SW 1271 (cell line): ENCODE data around the gene PNMA6F.
"Not testable (repeated sequence)": the region's sequence is repeated elsewhere in the genome, so short reads cannot be mapped to it uniquely, and the experiment has no call there.

Experiments used
- DNase-seq, 2 experiments: peaks; one replicate each; lab custom pipeline; 2025; lab: John Stamatoyannopoulos, UW

The PNMA6F gene

DNA sequence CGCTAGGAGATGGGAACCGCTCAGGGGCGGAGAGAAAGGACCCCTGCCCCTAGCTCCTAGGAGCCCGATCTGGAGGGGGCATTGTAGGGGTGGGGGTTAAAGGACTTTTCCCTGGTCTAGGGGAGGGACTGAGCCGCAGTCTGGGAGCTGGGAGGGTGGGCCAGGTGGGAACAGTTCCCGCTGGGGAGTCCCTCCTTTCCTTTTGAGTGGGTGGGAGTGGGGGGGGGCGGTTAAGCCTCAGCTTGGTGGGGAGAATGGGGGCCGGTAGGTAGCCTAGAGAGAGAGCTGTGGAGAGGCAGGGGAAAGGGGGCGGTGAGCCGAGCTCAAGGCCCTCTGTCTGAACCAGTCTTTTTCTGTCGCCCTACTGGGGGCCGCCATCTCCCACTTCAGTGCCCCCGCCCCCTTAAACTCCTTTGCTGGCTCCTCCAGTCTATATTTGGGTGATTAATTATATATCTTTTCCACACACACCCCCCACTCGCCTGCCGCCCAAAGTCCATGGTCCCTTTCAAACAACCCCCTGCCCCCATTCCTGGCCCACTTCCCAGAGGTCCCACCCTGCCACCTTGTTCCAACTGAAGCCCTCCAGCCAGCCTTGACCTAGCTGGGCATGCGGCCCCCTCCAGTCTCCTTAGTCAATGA lies 13.2 kb upstream of the PNMA6F start:
- no peak for DNase-seq

DNA sequence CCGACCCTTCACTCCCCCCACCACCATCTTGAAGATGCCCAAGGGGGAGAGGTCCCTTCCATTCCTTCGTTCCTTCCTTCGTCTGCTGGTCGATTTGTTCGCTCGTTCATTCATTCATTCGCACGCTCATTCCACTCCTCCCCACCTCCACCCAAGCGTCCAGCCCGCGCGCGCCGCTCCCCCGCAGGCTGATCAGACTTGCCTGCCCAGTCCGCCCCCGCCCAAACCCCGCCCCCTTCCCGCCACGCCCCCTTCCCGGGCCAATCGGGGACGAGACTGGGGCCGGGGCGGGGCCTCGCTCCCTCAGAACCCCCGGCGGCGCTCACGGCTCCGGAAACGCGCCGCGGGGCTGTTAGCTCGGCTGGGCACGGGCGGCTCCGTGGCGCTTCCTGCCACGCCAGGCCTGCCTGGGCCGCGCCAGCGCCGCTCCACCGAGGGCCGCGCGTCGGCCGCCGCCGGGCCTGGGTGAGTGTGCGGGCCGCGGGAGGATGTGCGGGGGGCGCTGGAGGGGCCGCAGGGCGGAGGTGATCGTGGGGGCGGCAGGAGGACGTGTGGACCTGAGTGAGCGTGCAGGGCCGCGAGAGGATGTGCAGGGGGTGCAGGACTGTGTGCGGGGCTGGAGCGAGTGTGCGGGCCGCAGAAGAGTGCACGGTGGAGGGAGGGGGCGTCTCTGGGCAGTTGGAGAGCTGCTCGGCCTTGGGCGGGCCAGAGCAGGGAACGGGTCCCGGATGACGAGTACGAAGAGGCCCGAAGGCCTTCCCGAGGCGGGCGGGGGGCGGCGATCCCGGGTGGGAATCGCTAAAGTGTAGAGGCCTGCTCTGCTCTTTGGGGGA lies 12.5 kb upstream of the PNMA6F start, which contains the start of gene ZNF275:
TSS of gene ZNF275 (plus strand) at position 333 of the 833 bp plus-strand sequence. CDS start 2,527 bp downstream, outside the sequence.
- peak; percentile 46 to 54 for DNase-seq

DNA sequence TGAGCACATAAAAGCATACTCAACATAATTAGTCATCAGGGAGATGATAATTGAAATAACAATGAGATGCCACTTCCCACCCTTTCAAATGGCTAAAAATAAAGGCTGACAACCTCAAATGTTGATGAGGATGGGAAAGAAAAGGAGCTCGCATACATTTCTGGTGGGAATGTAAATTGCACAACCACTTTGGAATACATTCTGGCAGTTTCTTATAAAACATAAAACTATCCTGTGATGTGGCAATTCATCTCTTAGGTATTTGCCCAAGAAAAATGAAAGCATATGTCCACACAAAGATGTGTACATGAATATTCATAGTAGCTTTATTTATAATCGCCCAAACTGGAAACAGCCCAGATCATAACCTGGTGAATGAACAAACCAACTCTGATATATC lies 11.7 kb upstream of the PNMA6F start:
- DNase-seq: no peak

- no peak for DNase-seq
Observed at GRCh38 chrX:153327561-153327960, 6.0 kb upstream of the PNMA6F start.

- no peak for DNase-seq
Observed at GRCh38 chrX:153320555-153321184, 897 bp downstream of the PNMA6F start.

GRCh38 chrX:153320047-153320443 lies 1.5 kb downstream of the PNMA6F start:
- not testable (repeated sequence) for DNase-seq

GRCh38 chrX:153319295-153320046 lies 2.1 kb downstream of the PNMA6F start:
- DNase-seq: no peak

DNA sequence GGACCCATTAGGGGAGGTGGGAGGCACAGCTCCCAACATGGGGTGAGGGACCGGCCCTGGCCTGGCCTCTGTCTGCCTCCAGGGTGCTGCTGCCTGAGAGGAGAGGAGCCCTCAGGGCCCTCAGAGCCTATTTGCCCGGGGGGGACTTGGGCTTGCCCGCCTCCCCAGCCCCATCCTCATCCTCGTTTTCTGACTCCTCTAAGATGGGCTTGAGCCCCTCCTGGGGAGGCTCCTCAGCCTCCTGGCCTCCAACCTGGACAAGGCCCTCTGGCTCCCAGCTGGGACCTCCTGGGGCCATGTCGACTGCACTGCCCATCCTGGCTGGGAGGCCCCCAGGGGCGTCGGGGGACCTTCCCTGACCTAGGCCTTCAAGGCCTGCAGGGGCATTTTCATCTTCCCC lies 2.8 kb downstream of the PNMA6F start:
- no peak for DNase-seq

GRCh38 chrX:153317996-153318722 lies 3.4 kb downstream of the PNMA6F start:
- DNase-seq: no peak

DNA sequence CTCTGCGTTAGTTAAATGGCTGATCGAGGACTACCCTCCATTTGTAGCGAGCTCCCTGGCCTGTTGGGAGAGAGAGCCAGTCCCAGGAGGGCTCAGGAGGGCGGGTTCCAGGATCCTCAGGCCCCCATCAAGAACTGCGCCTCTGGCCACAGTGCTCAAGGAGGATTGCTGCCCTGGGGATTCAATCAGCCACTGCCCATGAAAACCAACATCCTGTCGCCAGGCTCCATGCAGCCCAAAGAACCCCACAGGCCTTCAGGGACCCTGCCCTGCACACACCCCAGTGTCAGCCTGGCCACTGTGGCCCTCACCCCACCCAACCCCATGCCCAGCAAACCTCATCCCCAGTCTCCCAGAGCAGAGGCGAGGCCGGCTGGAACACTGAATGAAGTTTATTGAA lies 4.3 kb downstream of the PNMA6F start:
- DNase-seq: no peak

DNA sequence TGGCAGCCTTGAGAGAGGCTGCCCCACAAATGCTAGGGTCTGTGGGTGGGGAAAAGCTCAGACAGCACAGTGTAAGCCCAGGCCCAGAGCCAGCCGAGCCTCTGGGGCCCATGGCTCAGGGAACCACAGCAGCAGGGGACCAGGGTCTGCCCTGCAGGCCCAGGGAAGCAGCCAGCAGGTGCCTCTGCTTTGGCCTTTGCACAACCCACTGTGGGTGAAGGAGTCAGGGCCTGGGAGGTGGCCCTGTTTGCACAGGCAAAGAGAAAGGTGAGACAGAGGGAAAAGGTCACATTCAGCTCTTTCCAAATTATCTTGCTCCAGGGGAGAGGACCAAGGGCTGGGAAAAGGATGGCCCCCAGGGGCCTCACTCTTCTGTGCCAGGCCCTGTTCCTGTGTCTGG lies 8.7 kb downstream of the PNMA6F start:
- DNase-seq: no peak

- DNase-seq: no peak
Observed at GRCh38 chrX:153312041-153312440, 9.5 kb downstream of the PNMA6F start.

- no peak for DNase-seq
Observed at GRCh38 chrX:153310901-153311300, 10.7 kb downstream of the PNMA6F start.

DNA sequence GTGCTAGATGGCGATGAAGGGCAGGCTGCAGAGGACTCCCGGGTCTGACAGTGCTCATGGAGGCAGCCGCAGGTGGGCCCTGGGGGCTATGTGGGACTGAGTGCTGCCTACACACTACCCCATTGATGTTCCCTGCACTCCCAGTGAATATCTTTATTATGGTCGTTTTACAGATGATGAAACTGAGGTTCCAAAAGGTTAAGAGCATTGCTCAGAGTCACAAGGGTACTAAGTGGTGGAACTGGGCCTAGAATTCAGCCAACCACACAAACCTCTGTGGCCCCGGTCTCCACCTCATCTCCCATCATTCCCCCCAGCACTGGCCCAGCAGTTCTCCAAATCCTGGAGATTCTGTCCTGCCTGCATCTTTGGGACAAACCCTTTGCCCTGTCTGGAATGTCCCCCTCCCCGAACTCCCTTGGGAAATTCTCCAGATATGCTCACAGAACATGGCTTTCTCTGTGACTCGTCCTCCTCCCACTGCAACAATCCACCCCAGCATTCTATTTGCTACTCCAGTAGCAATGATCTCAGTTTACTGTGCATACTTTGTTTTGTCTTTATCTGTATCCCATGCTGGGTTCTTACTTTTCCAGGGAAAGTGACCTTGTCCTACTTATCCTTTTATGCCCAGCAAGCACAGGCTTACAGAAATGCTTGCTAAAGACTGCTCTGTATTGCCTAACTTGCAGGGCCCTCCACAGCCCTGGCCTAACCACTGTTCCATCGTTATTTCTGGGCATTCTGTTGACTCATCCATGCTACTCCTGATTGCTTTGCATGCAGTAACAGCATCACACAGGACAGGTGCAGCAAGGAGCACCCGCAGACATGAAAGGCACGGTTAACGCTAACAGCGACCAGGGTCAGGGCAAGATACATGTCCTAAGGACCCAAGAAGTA lies 14.0 kb downstream of the PNMA6F start:
- DNase-seq: no peak

DNA sequence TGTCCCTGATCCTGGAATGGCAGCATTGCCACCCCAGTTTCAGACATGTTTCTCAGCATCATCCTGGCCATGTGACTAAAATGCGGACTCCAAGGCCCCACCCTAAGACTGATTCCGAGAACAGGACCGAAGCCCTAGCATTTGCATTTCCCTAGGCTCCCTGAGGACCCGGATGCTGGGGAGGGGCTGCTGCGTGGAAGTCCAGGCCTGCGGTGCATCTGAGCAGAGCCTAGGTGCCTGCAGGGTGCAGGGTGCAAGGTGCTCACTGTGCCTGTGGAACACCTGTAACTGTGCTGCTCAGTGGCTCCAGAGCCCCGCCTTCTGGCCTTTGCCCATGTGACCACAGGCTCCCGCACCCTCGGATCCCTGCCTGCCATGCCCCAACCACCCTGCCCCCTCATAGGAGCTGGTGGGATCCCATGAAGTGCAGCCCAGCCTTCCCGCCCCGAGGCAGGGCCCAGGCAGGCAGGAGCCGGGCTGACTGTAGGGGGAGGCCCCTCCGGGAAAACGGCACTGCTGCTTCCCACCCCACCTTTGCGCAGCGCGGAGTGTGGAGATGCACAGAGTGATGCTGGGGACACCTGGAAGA lies 14.9 kb downstream of the PNMA6F start:
- DNase-seq: no peak

GRCh38 chrX:153305972-153306371 lies 15.6 kb downstream of the PNMA6F start:
- no peak for DNase-seq

- no peak for DNase-seq
Observed at GRCh38 chrX:153304988-153305736, 16.4 kb downstream of the PNMA6F start.

DNA sequence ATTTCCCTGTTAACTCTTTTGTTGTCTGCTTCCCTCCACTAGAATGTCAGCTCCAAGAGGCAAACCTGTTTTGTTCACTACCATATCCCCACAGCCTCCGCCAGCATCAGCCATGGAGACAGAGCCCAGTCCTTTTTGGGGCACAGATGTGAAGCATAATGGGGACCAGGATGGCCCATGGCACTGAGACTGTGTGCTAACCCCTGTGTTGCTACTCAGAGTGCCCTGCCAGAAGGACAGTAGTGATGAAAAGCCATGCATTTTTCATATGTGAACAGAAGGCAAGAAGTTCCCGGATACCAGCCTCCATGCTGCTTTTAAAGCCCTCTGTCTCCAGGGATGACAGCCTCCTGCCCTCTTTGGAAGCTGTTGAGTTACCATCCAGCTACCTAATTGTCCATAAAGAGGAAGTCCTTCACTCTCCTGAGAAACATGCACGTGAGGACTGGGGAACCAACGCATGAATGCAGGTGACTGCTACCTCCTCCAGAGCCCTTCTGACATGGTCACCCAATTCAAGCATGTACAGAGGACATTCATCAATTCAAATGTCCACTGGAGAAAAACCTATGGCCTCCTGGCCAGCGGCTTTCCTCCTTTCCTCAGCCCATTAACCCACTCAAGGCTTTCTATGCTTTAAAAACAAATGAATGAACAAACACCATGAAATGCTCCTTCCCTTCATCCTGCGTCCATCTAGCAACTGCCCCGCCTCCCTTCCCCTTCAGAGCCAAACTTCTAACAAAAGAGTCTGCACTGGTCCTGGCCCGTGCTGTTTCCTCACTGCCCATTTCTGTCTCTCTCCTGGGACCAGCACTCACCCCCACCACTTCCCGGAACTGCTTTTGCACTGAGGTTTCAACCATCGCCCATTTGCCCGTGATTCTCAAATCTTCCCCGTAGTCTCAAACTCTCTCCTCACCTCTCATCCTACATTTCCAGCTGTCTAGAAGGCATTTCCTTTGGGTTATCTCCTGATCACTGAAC lies 18.0 kb downstream of the PNMA6F start:
- DNase-seq: no peak
